ENCODE measurements around the gene GH2.
A peak's percentile ranks its signal among the peaks of the same experiment; 100 is the strongest.

GH2 gene

DNA sequence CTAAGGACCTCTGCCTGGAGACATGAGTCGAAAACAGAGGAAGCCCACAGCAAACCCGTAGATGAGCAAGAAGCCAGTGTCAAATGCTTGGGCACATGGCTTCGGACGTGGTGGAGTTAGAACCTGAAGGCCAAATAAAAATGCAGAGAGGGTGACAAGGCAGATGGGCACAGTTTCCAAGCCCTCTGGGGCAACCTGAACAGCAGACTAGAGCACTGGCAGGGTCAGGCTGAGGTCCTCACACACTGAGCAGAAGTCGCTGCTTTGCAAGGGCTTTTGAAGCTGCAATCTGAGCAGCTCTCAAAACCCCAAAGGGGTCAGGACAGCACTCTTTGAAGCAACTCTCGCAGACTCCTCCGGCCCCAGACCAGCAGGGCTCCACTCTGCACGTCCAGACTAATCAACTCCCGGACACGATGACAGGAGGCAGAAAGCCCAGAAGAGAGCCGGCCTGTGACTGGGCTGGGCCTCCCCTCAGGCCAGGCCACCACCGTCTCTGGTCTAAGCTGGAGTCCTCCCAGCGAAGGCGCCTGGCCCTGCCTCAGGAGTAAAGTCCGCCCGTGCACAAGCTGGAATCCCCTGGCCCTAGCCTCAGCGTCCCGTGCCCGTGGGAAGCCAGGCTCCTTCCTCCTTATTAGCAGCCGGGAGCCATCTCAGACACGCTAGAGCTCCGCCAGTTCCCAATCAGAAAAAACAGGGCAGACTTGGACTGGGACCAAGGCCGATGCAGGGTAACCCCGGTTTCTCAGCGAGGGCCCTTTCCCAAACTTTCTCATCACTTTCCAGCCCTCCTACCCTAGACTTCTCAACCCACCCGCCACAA, 40.2 kb downstream of the GH2 start:
- no peak for DNase-seq (ENCODE audit: low read depth in 2 of 2)

DNA sequence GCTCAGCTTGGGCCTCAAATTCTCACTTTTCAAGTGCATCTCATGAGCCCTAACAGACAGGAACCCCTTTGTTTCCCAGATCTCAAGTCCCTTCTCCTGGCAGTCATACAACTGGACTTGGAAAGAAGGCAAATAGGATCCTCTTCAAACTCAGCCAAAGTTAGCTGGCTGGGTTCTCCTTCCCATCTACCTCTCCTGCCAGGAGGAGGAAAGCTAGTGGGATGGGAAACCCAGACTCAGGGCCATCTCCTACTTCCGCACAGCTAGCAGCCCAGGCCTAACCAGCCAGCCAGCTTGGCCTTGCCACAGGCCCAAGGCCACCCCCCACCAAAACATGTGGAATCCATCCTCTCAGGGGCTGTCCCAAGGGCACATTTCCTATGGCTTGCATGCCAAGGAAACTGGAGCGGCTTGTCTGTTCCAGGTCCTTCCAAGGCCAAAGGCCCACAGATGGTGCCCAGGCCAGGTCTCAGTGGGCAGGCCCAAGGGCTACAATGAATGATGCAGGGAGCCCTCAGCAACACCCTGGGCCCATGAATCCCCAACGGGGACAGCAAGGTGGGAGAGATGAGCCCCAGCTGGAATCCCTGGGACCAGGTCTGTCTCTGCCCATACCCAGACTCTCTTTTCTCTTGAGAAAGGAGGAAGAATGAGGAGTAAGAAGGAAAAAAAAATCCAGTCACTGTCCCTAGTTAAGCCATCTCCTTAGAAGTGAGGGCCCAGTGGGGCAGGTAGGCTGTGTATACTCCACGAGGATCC, 41.0 kb downstream of the GH2 start:
- DNase-seq (ENCODE audit: low read depth in 2 of 2) = no peak

DNA sequence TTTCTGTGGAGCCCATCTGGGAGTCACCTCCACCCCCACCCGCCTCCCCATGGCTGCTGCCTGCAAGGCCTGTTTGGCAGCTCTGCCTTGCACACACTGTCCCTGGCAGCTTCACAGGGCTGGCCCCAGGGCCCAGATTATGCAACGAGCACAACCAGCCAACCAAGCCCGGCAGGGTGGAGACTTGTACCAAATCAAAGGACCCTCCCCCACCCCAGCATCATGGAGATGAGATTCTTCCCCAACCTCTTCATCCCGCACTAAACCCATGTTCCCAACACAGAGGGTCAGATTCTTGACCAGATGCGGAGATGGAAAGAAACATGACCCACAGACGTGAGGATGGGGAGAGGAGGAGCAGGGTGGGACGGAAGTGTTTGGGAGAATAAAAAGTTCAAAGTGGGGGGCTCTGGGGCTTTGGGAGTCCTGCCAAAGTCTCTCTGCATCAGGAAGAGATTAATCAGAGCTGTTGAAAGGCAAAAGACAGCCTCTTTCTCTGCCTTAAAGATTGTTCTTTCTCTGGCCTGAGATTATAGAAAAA, 43.0 kb downstream of the GH2 start:
- no peak for DNase-seq (ENCODE audit: low read depth in 2 of 2)

DNA sequence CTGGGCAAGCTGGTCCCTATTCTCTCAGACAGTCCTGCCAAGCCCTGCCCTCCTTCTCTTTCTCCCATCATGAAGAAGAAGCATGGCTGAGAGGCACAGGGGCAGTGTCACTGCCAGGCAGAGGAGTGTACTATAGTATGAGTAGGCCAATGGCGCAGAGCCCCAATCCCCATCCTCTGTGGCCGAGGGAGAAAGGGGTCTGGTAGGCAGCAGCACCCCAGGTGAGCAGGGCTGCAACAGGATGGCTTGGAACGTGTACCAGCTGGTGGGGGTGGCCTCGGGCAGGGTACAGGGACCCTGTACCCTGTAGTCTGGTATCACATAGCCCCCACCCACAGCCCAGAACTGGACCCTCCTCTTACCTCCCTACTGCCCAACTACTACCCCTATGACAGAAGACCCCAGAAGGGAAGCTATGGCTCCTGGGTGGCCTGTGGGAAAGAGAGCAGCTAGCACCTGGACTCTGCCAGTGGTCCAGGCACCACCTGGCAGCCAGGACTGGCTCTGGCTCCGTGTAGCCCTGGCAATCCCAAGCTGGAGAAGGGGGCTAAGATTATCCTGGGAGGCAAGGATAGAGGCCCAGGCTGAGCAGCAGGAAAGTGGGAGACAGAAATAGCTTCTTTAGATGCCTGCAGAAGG, 43.7 kb downstream of the GH2 start:
- DNase-seq (ENCODE audit: low read depth in 2 of 2) = no peak

DNA sequence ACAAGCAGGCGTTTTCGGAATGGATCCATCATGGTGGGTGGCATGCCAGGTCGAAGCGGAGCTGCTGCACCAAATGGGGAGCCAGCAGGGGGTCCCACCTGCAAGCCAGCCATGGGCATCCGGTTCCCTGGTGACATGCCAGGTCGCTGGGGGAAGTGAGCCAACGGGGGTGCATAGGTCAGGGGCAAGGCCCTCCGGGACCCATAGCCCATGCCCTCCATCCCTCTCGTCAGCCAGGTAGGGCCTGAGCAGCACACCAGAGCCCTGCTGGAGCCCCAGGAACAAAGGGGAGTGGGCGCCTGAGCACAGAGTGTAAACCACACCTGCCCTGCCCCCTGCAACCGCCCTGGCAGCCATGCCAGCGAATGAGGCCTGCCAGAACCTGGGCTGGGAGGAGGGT, 44.3 kb downstream of the GH2 start:
- DNase-seq (ENCODE audit: low read depth in 2 of 2) = no peak

DNA sequence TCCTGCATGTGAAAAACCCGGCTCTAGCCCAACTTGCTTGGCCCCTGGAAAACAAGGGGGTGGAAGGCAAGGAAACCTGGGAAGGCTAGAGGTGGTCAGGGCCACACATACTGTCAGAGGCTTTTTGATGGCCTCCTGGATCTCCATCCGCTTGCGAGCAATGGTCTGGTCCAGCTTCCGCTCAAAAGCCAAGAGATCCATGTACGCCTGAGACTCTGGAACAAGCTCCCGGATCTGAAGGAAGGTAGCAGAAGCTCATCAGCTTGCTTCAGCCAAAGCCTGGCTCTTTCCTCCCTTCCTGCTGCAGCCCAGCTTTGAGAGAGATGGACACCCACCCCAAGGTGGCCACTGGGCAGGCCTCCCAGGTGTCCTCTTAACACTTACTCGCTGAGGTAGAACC, 44.9 kb downstream of the GH2 start:
- no peak for DNase-seq (ENCODE audit: low read depth in 2 of 2)

DNA sequence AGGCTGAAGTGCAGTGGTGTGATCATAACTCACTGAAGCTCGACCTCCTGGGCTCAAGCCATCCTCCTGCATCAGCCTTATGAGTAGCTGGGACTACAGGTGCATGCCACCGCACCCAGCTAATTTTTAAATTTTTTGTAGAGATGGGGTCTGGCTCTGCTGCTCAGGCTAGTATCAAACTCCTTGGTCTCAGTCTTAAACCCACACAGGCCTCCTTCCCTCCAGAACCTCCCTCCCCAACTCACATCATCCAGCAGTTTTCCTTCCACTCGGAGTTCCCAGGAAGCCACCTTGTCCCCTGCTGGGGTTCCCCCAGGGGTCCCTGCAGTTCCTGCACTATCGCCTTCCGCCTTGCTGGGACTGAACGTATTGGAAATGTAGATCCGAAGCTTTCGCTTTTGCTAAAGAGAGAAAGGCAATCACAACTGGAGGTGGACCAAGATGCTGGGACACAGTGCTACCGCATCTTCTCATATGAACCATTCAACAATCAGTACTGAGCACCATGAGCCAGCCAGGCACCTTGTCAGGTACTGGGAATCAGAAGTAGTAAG, 46.5 kb downstream of the GH2 start:
- DNase-seq (ENCODE audit: low read depth in 2 of 2) = no peak

DNA sequence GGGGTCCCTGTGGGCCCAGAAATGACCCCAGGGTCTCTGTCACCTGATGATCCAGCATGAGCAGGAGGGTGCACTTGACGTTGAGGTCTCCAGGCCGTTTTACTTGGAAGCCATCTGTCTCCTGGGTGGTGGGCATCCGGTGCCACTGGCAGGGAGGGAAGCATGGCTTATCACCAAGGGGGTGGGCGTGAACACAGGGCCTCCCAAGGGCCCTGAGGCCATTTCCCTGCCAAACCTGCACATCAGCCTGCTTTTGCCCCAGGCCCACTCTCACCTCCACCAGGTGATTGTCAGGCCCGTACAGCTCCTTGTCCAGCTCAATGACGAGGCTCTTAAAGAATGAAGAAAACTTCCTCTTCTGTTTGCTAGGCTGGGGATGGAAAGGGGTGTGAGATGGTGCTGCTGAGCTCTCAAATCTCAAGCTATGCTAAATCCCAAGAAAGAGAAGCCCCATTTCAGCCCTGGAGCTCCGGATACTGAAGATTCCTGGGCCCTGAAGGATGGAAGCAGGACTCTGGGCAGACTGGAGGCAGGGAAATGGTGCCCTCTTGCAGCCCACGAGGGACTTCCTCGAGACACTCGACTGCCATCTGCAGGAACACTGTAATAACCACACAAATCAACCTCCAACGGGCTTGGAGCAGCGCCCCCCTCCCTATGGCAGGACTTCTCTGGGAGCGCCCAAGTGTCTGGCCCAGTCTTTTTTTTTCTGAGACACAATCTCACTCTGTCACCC, 47.1 kb downstream of the GH2 start:
- DNase-seq (ENCODE audit: low read depth in 2 of 2) = peak in 1 of 2 donors; percentile 24

DNA sequence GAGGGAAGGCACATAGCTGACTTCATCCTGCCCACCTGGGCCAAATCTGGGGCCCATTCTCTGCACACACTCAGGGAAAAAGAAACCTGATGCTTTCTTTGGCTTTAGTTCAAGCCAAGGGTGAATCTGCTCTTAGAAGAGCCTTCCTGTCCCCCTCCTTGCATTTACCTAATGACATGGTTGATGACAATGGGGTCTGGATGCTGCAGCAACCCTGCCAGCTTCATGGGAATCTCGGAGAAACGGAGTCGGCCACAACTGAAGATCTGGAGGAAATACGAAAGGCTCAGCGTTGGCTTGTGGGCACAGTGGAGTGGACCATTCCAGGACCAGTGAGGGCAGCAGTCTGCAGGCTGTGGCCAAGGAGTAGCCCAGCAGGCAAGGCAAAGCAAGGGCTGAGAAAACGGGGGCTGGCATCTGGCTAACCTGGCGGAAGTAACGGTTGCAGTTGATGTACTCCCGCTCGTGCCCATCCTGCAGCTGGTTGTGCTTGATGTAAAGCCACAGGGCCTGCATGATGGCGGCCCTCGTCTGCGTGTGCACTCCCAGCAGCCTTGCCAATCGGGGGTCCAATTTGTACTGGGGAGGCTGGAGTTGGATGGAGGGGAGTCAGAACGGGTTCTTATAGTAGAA, 47.9 kb downstream of the GH2 start:
- no peak for DNase-seq (ENCODE audit: low read depth in 2 of 2)

DNA sequence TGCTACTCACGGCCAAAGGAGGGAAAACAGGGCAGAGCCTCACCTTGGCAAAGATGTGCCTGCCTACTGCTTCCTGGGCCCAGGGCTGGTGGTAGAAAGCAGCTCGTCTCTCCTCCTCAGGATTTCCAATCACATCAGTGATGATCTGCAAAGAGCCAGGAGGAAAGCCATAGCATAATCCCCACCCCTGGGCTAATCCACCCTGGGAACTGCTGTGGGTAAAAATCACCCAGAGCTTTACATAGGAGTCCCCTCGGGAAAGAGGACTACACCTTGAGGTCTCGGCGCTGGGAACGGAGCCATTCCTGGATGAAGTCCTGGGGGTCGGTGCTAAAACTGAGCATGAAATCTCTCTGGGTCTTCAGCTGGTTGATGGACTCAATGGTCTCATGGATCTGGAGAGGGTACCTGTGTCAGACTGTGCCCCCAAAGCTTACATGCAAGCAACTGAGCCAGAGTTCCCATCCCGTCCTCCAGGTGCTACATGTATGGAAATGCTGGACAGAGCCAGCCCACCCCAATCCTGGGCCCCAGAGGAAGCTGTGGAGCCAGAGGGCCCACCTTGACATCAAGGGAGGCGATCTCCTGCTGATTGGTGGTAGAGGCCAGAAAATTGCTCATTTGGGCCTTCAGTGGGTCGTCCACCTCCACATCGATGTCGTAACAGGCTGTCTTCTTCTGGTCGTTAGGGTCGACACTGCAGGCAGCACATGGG, 48.6 kb downstream of the GH2 start:
- no peak for DNase-seq (ENCODE audit: low read depth in 2 of 2)

DNA sequence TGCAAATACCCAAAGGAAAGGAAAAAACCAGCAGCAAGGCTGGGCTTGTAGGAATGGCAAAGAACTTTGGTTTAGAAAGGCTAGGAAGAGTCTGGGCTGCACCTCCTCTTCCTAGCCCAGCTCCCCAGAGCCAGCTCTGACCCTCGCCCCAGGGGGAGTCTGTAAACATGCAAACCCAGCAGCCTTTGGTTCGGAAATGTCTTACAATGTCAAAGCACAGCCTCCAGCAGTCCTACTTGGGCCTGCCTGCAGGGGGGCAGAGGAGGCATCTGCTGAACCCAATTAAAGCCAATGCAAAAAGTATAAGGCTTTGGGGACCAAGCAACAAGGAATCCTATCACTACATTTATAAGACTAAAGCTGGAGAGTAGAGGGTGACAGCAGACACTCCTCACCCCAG, 49.3 kb downstream of the GH2 start:
- DNase-seq (ENCODE audit: low read depth in 2 of 2) = no peak

DNA sequence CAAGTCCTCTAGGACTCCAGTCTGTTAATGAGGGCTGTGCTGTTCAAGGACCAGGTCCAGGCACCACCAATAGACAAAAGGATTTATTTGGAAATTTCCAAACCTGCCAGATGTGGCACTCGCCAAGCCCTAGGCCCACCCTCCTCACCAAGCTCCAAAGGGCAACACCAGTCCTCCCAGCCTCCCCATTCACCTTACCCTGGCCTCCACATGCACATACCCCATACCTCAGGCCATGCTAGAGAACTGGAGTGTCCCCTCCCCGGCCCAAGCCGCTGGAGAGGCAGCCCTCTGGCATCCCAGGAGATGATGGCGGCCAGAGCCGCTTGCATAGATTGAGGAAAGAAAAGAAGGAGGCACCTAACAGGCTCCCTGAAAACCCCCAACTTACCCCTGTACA, 49.7 kb downstream of the GH2 start:
- DNase-seq (ENCODE audit: low read depth in 2 of 2) = no peak

DNA sequence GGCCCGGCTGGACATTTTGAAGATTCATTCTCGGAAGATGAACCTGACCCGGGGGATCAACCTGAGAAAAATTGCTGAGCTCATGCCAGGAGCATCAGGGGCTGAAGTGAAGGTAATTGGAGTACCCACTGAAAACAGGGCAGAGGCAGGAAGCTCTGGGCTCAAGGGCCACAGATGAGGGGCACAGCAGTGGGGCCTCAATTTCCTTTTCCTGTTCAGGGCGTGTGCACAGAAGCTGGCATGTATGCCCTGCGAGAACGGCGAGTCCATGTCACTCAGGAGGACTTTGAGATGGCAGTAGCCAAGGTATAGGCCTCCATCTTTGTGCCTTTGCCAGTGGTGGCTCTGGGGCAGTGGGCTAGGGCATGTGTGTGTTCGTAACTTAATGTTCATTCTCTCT, 50.2 kb downstream of the GH2 start:
- DNase-seq (ENCODE audit: low read depth in 2 of 2) = no peak

DNA sequence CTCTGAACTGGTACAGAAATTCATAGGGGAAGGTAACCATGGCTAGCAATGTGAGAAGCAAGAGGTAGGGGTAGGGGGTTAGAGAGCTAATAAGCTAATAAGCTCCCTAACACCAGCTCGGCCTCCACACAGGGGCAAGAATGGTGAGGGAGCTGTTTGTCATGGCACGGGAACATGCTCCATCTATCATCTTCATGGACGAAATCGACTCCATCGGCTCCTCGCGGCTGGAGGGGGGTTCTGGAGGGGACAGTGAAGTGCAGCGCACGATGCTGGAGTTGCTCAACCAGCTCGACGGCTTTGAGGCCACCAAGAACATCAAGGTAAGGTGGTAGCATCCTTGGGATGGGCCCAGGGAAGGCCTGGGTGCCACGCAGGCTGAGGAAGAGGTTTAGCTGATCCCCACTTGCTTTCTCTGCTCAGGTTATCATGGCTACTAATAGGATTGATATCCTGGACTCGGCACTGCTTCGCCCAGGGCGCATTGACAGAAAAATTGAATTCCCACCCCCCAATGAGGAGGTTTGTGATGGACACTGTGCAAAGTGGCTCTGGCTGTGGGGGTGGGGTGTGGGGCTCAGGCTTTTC, 50.7 kb downstream of the GH2 start:
- DNase-seq (ENCODE audit: low read depth in 2 of 2) = no peak

DNA sequence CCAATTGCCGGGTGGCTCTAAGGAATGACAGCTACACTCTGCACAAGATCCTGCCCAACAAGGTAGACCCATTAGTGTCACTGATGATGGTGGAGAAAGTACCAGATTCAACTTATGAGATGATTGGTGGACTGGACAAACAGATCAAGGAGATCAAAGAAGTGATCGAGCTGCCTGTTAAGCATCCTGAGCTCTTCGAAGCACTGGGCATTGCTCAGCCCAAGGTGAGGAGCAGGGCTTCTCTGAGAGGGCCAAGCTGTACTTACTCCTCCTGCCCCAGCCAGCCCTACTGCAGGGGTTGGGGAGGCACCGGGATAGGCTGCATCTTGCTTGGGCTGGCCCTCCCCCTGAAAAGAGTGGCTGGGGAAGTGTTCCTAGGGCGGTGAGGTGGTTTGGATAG, 51.5 kb downstream of the GH2 start:
- no peak for DNase-seq (ENCODE audit: low read depth in 2 of 2)

Data from stimulated activated CD8-positive, alpha-beta memory T cell treated with anti-CD3 and anti-CD28 coated beads, Interleukin-15, amount 100 ng/mL, for 4 hours (primary cell).